Panc1 (cell line): ENCODE results near the gene SRP54. TPM values are rescaled to one million over a fixed set of nuclear protein-coding genes. Genes with fewer than 3 reads are reported as not detected.

ENCODE experiments used
- ATAC-seq: fragments of 200-7000 bp; cut with Tn5 transposase; 2 replicates; pipeline ENCODE4 v1.9.1; 2020; ENCODE audit warnings: mild to moderate bottlenecking, moderate library complexity
- BruUV-seq: library from RNA; stranded (reverse); fragments of 400-500 nt; replicated peaks from 2 replicates; lab custom pipeline; 2021; lab: Mats Ljungman, UMichigan
- CTCF ChIA-PET: fragments of 300-600 bp; sonication (Branson Sonifier 250); formaldehyde crosslinking; loops from one replicate; lab custom pipeline; 2022; ENCODE audit warnings: antibody characterized with exemption; lab: Charles Lee
- POLR2A ChIA-PET: fragments of 300-600 bp; sonication (Branson Sonifier 250); formaldehyde crosslinking; loops from one replicate; lab custom pipeline; 2022; ENCODE audit warnings: antibody characterized with exemption; lab: Charles Lee
- DNase-seq: peaks from one replicate; pipeline ENCODE4 v3.0.0-alpha.2; 2010; ENCODE audit warnings: low read depth, low spot score
- H3K27ac ChIP-seq: 2 replicates; pipeline ENCODE4 v1.5.1; 2011; ENCODE audit warnings: mild to moderate bottlenecking, low read length, inconsistent platforms
- H3K27me3 ChIP-seq: fragments of 200-500 bp; sonication (Bioruptor generic); 2 replicates; pipeline ENCODE4 v1.6.0; 2014; ENCODE audit warnings: low read length, inconsistent platforms; ENCODE audit not compliant: control insufficient read depth, insufficient read depth
- H3K36me3 ChIP-seq: fragments of 200-500 bp; sonication (Bioruptor generic); 2 replicates; pipeline ENCODE4 v1.5.1; 2014; ENCODE audit warnings: inconsistent platforms, mild to moderate bottlenecking, low read length, moderate library complexity; ENCODE audit not compliant: control insufficient read depth, insufficient read depth
- H3K4me1 ChIP-seq: 2 replicates; pipeline ENCODE4 v1.5.1; 2011; ENCODE audit warnings: inconsistent platforms, mild to moderate bottlenecking, low read length, moderate library complexity; ENCODE audit not compliant: control insufficient read depth, insufficient read depth
- H3K4me3 ChIP-seq, 2 experiments: 2 replicates each; pipeline ENCODE4 v1.5.1; 2011 to 2012; ENCODE audit warnings: low read depth in 2 of 2, low read length in 2 of 2, mild to moderate bottlenecking in 2 of 2, inconsistent platforms in 1 of 2, moderate library complexity in 1 of 2
- H3K9me3 ChIP-seq: fragments of 200-500 bp; sonication (Bioruptor generic); 2 replicates; pipeline ENCODE4 v1.5.1; 2014; ENCODE audit warnings: low read depth, mild to moderate bottlenecking, inconsistent platforms, low read length, moderate library complexity; ENCODE audit not compliant: control insufficient read depth, insufficient read depth
- POLR2AphosphoS5 ChIP-seq: IDR thresholded peaks from 2 replicates; pipeline ENCODE4 v1.6.1; 2012; ENCODE audit warnings: mild to moderate bottlenecking, low read depth, low read length, moderate library complexity
- SIN3A ChIP-seq: IDR thresholded peaks from 2 replicates; pipeline ENCODE4 v1.6.1; 2012; ENCODE audit warnings: low read depth, mild to moderate bottlenecking, low read length, moderate library complexity, borderline replicate concordance; ENCODE audit not compliant: insufficient read depth
- TCF7L2 ChIP-seq: IDR thresholded peaks from 2 replicates; pipeline ENCODE4 v1.6.1; 2011; ENCODE audit warnings: mild to moderate bottlenecking, low read depth, low read length, inconsistent platforms
- in situ Hi-C: cut with HindIII; loops from 2 replicates; pipeline ENCODE4 v1.10.0; 2016; ENCODE audit warnings: low sequenced_read_pairs, low pct_unique_long_range_greater_than_20kb
- intact Hi-C: fragments of 100-400 bp; cut with micrococcal nuclease; formaldehyde crosslinking; loops from one replicate; pipeline ENCODE4 v1.10.0; 2022; ENCODE audit not compliant: unreplicated experiment
- total RNA-seq: library from RNA; stranded (reverse); gene quantifications from one replicate; pipeline ENCODE4 v1.2.1, GENCODE V29; 2021; ENCODE audit not compliant: unreplicated experiment
- TF ChIP-seq, protein P1 (sequence below): fragments of 450-650 bp; IDR thresholded peaks from 2 replicates; pipeline ENCODE4 v1.5.1; 2017; ENCODE audit warnings: mild to moderate bottlenecking
- TF ChIP-seq, protein P2 (sequence below), 2 experiments: IDR thresholded peaks; 2 replicates each; pipeline ENCODE4 v1.6.1; 2011 to 2012; ENCODE audit warnings: low read depth in 2 of 2, control low read depth in 1 of 2, low read length in 1 of 2, mild to moderate bottlenecking in 1 of 2, moderate library complexity in 1 of 2; ENCODE audit not compliant: insufficient read depth in 1 of 2

Gene SRP54
- total RNA-seq, 1 experiment from 2014 or later: 53.2 TPM

- ATAC-seq (peak; percentile 98), DNase-seq (peak; percentile 52)
- intact Hi-C loops: no loop called here
- Histone ChIP-seq H3K27ac (peak within 1 kb of the TSS; percentile 93), H3K9me3 (no peaks in the 10 kb centered on the region), H3K27me3 (no peaks in the 10 kb centered on the region), H3K4me1 (no peaks in the 10 kb centered on the region; the same call in 1 of the 2 replicates), H3K36me3 (no peaks in the 10 kb centered on the region; the same call in none of the 2 replicates), H3K4me3 (peak within 1 kb of the TSS; percentile 82 to 86)
- no TSS peak for BruUV-seq
- ChIA-PET CTCF (no interaction called here), POLR2A (no interaction called here)
- in situ Hi-C loops: no loop called here
- TF ChIP-seq POLR2AphosphoS5 (peak; percentile 76), SIN3A (no peak)
Observed at GRCh38 chr14:35046048-35046750, 63.4 kb downstream of the SRP54 start, which contains the start of gene FAM177A1. Gene FAM177A1, plus strand, starts transcription at chr14:35046272. Its CDS starts 192 bp downstream, at chr14:35046464.

DNA sequence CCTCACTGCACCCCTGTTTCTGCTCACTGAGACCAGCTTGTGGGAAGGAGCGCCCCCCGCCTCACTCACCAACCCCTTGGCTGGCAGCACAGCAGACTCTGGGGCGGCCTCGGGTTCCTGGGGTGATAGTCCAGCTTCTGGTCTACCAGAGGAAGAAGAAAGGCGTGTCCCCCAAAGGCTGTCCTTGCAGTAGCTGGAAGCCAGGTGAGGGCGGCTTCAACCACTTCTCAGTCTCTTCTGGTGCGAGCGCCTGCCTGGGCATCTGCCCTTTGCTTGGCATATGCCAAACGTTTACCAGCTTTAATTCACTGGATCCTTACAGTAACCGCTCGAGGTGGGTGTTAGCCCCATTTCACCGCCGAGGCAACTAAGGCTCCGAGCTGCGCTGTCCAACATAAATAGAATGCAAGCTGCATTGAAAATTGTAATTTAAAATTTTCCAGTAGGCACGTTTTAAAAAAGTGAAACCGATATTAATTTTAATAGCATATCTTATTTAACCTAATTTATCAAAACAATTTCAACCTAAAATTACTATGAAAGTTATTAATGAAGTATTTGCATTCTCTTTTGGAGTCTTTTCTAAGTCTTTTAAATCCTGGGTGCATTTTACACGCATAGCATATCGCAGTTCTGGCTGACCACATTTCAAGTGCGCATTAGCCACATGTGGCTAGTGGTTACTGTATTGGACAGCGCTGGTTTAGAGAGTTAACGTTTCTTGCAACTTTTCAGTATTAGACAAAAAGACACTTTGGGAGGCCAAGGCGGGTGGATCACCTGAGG, 64.2 kb downstream of the SRP54 start:
- CTCF ChIA-PET: no interaction called here

GRCh38 chr14:35047976-35048513, 65.3 kb downstream of the SRP54 start:
- Histone ChIP-seq H3K9me3 (no peaks in the 10 kb centered on the region), H3K4me3 (peak overlapping the region; percentile 82 to 86; a peak in 3 of 4 replicates), H3K27ac (no peak overlapping the region), H3K4me1 (peaks cover 5% of the 10 kb centered on the region; the same call in 1 of the 2 replicates), H3K36me3 (no peaks in the 10 kb centered on the region; the same call in none of the 2 replicates), H3K27me3 (no peaks in the 10 kb centered on the region)
- intact Hi-C loops: no loop called here
- no peak for ATAC-seq
- DNase-seq: no peak
- CTCF ChIA-PET: no interaction called here
- TSS peak; percentile 84 for BruUV-seq
- in situ Hi-C loops: no loop called here
- POLR2A ChIA-PET: interaction anchor here (0.7 kb wide), 1 partner anchor 10 kb away, joined by 6 read pairs; no protein-coding TSS in a partner anchor
- TF ChIP-seq, protein P1, sequence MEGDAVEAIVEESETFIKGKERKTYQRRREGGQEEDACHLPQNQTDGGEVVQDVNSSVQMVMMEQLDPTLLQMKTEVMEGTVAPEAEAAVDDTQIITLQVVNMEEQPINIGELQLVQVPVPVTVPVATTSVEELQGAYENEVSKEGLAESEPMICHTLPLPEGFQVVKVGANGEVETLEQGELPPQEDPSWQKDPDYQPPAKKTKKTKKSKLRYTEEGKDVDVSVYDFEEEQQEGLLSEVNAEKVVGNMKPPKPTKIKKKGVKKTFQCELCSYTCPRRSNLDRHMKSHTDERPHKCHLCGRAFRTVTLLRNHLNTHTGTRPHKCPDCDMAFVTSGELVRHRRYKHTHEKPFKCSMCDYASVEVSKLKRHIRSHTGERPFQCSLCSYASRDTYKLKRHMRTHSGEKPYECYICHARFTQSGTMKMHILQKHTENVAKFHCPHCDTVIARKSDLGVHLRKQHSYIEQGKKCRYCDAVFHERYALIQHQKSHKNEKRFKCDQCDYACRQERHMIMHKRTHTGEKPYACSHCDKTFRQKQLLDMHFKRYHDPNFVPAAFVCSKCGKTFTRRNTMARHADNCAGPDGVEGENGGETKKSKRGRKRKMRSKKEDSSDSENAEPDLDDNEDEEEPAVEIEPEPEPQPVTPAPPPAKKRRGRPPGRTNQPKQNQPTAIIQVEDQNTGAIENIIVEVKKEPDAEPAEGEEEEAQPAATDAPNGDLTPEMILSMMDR: no peak
- TF ChIP-seq SIN3A (no peak), POLR2AphosphoS5 (no peak), TCF7L2 (no peak)
- TF ChIP-seq, protein P2, sequence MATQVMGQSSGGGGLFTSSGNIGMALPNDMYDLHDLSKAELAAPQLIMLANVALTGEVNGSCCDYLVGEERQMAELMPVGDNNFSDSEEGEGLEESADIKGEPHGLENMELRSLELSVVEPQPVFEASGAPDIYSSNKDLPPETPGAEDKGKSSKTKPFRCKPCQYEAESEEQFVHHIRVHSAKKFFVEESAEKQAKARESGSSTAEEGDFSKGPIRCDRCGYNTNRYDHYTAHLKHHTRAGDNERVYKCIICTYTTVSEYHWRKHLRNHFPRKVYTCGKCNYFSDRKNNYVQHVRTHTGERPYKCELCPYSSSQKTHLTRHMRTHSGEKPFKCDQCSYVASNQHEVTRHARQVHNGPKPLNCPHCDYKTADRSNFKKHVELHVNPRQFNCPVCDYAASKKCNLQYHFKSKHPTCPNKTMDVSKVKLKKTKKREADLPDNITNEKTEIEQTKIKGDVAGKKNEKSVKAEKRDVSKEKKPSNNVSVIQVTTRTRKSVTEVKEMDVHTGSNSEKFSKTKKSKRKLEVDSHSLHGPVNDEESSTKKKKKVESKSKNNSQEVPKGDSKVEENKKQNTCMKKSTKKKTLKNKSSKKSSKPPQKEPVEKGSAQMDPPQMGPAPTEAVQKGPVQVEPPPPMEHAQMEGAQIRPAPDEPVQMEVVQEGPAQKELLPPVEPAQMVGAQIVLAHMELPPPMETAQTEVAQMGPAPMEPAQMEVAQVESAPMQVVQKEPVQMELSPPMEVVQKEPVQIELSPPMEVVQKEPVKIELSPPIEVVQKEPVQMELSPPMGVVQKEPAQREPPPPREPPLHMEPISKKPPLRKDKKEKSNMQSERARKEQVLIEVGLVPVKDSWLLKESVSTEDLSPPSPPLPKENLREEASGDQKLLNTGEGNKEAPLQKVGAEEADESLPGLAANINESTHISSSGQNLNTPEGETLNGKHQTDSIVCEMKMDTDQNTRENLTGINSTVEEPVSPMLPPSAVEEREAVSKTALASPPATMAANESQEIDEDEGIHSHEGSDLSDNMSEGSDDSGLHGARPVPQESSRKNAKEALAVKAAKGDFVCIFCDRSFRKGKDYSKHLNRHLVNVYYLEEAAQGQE (IDR thresholded peaks at IDR 0.05; ENCODE audit: insufficient read depth in 1 of 2, low read depth in 2 of 2, low read length in 1 of 2): no peak

More for the DNA sequence above, 64.2 kb downstream of the SRP54 start:
- DNase-seq (no peak), ATAC-seq (peak; percentile 61)
- H3K27me3 ChIP-seq: no peaks in the 10 kb centered on the region
- peaks cover 4% of the 10 kb centered on the region; the same call in 1 of the 2 replicates for H3K4me1 ChIP-seq
- in situ Hi-C loops: no loop called here
- no peak for TF ChIP-seq POLR2AphosphoS5
- TF ChIP-seq, protein P1: no peak
- BruUV-seq: no TSS peak
- POLR2A ChIA-PET: no interaction called here
- no peaks in the 10 kb centered on the region for H3K9me3 ChIP-seq
- H3K4me3 ChIP-seq: peak overlapping the region; percentile 82 to 86
- intact Hi-C loops: no loop called here
- peak overlapping the region; percentile 74 for H3K27ac ChIP-seq
- no peaks in the 10 kb centered on the region; the same call in none of the 2 replicates for H3K36me3 ChIP-seq
